NCI-H1092 (cell line): ENCODE measurements around the gene S1PR5.

ENCODE experiments used
- DNase-seq: peaks from one replicate; lab custom pipeline; 2025; lab: John Stamatoyannopoulos, UW

S1PR5 gene

GRCh38 chr19:10467104-10467706 lies 50.0 kb downstream of the S1PR5 start:
- DNase-seq = no peak

GRCh38 chr19:10464456-10464855 lies 52.8 kb downstream of the S1PR5 start:
- DNase-seq = no peak
